GM13977 (cell line): ENCODE data around the gene FBXO17.

Experiments
- DNase-seq: peaks from one replicate; pipeline ENCODE4 v3.0.0; 2012; ENCODE audit warnings: low spot score
- in situ Hi-C: fragments of 300-500 bp; cut with MboI; formaldehyde crosslinking; loops from one replicate; pipeline ENCODE4 v1.12.0; 2022; ENCODE audit warnings: low sequenced_read_pairs, low pct_unique_long_range_greater_than_20kb, mixed read lengths, inconsistent platforms; ENCODE audit not compliant: unreplicated experiment
- TF ChIP-seq, protein P1 (sequence below): IDR thresholded peaks from 2 replicates; pipeline ENCODE4 v1.5.1; 2012; ENCODE audit warnings: mild to moderate bottlenecking, control low read depth; ENCODE audit not compliant: insufficient read depth; ENCODE audit errors: extremely low read depth, missing control alignments

FBXO17 gene

DNA sequence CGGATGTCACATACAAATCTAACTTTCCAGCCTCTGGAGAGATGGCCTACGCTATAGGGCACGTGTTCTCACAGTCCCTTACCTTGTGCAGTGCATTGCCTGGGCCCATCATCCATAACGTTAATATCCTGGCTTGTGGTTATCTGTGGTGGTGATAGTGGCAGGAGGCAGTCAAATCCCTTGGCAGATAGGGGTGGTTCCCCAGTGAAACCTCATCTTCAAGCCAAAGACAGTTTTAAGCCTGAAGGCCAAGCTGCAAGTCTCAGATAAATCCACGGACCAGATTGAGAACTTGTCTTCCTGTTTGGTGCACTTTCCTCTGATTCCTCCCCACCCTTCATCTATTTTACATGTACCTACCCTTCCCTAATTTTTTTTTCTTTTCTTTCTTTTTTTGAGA lies 4.3 kb upstream of the FBXO17 start:
- in situ Hi-C loops, result no loop called here
- no peak for DNase-seq
- TF ChIP-seq, protein P1, sequence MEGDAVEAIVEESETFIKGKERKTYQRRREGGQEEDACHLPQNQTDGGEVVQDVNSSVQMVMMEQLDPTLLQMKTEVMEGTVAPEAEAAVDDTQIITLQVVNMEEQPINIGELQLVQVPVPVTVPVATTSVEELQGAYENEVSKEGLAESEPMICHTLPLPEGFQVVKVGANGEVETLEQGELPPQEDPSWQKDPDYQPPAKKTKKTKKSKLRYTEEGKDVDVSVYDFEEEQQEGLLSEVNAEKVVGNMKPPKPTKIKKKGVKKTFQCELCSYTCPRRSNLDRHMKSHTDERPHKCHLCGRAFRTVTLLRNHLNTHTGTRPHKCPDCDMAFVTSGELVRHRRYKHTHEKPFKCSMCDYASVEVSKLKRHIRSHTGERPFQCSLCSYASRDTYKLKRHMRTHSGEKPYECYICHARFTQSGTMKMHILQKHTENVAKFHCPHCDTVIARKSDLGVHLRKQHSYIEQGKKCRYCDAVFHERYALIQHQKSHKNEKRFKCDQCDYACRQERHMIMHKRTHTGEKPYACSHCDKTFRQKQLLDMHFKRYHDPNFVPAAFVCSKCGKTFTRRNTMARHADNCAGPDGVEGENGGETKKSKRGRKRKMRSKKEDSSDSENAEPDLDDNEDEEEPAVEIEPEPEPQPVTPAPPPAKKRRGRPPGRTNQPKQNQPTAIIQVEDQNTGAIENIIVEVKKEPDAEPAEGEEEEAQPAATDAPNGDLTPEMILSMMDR, result no peak

DNA sequence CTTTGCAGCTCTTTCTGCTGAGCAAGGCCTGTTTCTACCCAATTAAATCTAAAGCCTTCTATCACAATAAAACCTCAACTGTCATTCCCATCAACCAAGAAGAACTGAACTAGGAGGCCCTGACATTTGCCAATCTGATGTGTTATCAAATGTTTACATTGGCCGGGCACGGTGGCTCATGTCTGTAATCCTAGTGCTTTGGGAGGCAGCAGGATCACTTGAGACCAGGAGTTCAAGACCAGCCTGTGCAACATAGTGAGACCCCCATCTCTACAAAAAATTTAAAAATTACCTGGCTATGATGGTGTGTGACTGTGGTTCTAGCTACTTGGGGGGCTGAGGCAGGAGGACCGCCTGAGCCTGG lies 2.8 kb upstream of the FBXO17 start:
- DNase-seq, result no peak
- TF ChIP-seq, protein P1, result no peak
- in situ Hi-C loops, result no loop called here

DNA sequence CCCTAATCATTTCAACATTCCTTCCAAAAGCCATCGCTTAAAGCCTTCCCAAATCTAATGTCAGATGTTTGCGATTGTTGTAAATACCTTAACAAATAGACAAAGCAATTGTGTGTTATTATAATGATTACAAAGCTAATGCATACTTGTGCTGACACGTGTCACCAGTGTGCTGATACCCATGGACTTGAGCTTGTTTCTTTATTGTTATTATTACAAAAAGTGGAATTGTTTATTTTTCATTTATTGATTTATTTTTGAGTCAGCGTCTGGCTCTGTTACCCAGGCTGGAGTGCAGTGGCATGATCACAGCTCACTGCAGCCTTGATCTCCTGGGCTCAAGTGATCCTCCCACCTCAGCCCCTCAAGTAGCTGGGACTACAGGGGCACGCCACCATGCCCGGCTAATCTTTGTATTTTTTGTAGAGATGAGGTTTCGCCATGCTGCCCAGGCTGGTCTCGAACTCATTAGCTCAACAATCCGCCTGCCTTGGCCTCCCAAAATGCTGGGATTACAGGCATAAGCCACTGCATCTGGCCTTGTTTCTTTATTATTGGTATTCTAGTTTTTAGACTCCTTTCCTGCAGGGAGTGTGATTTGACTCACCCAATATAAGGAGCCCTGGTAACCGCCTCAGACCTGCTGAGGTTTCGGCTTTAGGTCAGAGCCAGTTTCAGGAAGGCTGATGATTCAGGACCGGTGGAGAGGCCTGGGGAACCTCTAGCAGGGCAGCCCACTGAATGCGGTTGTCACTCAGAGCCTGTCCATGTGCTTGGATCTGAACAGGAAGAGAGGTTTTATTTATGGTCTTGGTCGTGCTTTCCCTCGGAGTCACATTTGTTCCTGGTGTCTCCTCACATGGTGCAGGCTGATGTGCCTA lies 2.1 kb upstream of the FBXO17 start:
- in situ Hi-C loops, result no loop called here
- peak; percentile 76 for DNase-seq
- TF ChIP-seq, protein P1, result no peak

DNA sequence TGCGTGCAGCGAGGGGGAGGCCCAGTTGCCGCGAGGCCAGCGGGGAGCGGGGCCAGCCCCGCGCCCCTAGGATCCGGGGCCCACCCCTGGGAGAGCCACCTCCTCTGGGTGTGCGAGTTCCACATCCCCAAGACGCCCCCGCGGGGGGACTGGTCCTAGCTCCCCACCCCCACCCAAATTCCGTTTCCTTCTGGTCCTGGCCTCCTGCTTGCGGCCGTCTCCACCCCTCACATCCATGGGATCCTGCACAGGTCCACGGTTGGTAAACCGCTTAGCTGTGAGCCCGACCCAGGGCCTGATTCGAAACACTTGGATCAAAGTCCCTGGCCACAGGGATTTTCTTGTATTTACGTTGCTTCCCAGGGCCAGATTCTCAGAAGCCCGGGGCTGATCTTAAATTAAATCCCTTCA lies 324 bp upstream of the FBXO17 start:
- TF ChIP-seq, protein P1, result no peak
- in situ Hi-C loops, result no loop called here
- DNase-seq, result no peak

DNA sequence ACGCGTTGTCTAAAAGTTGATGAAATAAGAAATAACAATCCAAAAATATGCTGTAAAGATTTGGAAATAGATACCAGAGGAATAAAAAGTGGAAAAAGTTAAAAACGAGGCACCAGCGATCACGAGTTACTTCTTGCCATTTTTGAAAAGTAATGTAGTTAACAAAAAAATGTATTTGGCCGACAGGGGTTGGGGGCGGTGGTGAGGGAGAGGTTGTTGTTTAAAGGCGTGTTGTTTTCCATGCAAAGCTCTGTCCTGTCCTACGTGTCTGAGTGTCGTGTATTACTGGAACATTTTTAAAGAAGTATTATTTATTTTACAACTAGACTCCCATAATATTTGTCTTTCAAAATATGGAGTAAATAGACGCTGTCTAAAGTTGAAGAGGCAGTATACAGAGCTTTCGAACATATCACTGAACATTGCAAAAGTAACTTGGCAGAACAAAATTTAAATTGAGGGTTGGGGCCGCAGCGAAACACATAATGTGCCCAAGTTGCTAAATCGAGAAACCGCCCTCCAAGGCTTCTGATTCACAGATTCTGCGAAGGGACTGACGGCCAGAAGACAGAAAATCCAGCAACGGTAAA lies 823 bp downstream of the FBXO17 start:
- DNase-seq, result no peak
- in situ Hi-C loops, result no loop called here

DNA sequence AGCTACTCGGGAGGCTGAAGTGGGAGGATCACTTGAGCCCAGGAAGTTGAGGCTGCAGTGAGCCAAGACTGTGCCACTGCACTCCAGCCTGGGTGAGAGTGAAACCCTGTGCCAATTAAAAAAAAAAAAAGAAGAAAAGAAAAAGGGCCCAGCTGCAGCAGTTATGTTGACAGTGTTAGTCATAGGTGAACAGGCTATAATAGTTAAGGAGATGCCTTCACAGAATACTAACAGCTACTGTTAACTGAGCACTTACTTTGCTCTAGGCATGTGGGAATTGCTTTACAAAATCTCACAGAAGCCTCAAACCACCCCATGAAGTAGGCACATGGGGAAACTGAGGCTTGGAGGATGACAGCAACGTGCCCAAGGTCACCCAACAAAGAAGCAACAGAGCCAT lies 3.9 kb downstream of the FBXO17 start:
- DNase-seq, result no peak
- in situ Hi-C loops, result no loop called here
- TF ChIP-seq, protein P1, result no peak

More for the DNA sequence above, 823 bp downstream of the FBXO17 start:
- TF ChIP-seq, protein P1, result no peak
